Bronchial epithelial cell (primary cell): ENCODE results near the gene WDR76. TPM values are rescaled to one million over a fixed set of nuclear protein-coding genes. Genes with fewer than 3 reads are reported as not detected.

Source experiments
- DNase-seq: peaks from one replicate; pipeline ENCODE4 v3.0.0-alpha.2; 2010; ENCODE audit warnings: low read depth
- FAIRE-seq: peaks from 2 replicates; lab custom pipeline; 2011; peaks lifted over from hg19 to GRCh38; lab: Jason Lieb, UNC
- H3K27me3 ChIP-seq: 2 replicates; pipeline ENCODE4 v1.5.1; 2011; ENCODE audit warnings: low read length; ENCODE audit not compliant: control insufficient read depth, insufficient read depth
- H3K36me3 ChIP-seq: 2 replicates; pipeline ENCODE4 v1.5.1; 2011; ENCODE audit warnings: low read length; ENCODE audit not compliant: control insufficient read depth, insufficient read depth
- H3K4me3 ChIP-seq: 2 replicates; pipeline ENCODE4 v1.5.1; 2011; ENCODE audit warnings: mild to moderate bottlenecking, low read depth, low read length, control low read depth
- total RNA-seq: library from RNA; depleted of rRNA; stranded (reverse); fragments of >200 nt; gene quantifications from 2 replicates; pipeline ENCODE4 v1.2.1, GENCODE V29; 2014
- TF ChIP-seq, protein P1 (sequence below): IDR thresholded peaks from 2 replicates; pipeline ENCODE4 v1.5.1; 2011; ENCODE audit warnings: mild to moderate bottlenecking, moderate library complexity, low read length, control low read depth, inconsistent platforms; ENCODE audit not compliant: insufficient read depth, severe bottlenecking

Gene WDR76
- total RNA-seq, 1 donor from 2014 or later, result 2.1 TPM

DNA sequence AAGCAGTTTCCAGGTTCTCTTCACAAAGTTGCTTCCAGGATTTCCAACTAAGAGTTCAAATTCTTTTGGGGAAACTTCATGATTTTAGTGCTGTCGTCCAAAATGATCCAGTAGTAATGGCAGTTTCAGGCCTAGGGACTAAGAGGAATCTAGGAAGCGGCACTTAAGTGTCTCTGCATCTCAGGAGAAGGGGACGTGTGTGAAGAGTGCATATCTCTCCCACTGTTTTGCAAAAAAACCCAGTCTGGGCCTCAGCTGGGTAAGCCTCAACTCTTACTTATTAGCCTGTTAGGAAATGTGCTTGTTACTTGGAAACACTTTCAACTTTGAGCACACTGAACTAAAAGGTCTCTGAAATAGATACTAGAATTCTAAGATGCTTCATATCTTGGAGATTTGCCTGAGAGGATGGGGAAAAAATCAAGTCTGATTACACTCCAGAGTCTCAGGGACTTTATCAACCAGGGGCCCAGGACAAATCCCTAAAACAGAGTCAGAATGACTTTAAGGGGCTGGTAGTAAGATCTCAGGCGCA, 81.8 kb downstream of the WDR76 start:
- TF ChIP-seq, protein P1, sequence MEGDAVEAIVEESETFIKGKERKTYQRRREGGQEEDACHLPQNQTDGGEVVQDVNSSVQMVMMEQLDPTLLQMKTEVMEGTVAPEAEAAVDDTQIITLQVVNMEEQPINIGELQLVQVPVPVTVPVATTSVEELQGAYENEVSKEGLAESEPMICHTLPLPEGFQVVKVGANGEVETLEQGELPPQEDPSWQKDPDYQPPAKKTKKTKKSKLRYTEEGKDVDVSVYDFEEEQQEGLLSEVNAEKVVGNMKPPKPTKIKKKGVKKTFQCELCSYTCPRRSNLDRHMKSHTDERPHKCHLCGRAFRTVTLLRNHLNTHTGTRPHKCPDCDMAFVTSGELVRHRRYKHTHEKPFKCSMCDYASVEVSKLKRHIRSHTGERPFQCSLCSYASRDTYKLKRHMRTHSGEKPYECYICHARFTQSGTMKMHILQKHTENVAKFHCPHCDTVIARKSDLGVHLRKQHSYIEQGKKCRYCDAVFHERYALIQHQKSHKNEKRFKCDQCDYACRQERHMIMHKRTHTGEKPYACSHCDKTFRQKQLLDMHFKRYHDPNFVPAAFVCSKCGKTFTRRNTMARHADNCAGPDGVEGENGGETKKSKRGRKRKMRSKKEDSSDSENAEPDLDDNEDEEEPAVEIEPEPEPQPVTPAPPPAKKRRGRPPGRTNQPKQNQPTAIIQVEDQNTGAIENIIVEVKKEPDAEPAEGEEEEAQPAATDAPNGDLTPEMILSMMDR, result no peak
- FAIRE-seq (no peak), DNase-seq (no peak)
- no peak overlapping the region for H3K4me3 ChIP-seq
- no peaks in the 10 kb centered on the region for H3K27me3 ChIP-seq
- H3K36me3 ChIP-seq, result no peaks in the 10 kb centered on the region

DNA sequence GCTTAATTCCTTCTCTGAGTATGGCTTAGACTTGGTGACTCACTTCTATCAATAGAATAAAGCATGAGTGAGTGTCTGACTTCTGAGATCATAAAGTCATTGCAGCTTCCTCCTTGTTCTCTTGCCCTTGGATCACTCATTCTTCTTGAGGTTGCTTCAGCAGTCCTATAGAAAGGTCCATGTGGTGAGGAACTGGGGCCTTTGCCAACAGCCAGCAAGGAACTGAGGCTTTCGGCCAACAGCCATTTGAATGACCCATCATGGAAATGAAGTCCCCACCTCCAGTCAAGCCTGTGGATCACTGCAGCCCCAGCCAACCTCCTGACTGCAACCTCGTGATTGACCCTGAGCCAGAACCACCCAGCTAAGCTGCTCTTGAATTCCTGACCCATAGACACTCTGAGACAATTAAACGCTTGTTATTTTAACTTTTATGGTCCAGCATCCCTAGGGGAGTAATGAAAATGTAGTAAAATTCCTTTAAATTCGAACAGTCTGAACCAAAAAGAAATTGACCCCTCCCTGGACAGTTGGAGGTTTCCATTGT, 84.5 kb downstream of the WDR76 start:
- Histone ChIP-seq H3K36me3 (no peaks in the 10 kb centered on the region), H3K4me3 (no peak overlapping the region), H3K27me3 (no peaks in the 10 kb centered on the region)
- peak; percentile 83 for DNase-seq
- TF ChIP-seq, protein P1, result no peak
- FAIRE-seq, result no peak

DNA sequence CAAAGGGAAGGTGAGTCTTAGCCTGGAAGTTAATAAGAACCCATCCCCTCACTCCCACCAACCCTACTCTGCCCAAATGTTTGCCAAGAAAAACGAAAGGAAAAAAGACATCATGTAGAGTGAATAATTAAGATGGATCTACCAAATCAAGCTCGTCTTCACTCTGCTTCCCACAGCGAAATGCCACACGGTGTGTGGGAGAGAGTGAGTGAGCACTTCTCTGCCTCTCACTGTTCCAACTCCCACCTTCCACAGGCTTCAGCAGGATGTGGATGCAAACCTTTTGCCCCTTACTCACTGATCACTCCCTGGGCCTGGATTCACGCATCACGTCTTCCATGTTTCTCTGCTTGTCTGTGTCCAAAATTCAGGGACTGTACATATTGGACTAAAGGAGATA, 85.4 kb downstream of the WDR76 start:
- no peak for DNase-seq
- no peak for FAIRE-seq
- Histone ChIP-seq H3K36me3 (no peaks in the 10 kb centered on the region), H3K4me3 (no peak overlapping the region), H3K27me3 (no peaks in the 10 kb centered on the region)
- TF ChIP-seq, protein P1, result no peak

DNA sequence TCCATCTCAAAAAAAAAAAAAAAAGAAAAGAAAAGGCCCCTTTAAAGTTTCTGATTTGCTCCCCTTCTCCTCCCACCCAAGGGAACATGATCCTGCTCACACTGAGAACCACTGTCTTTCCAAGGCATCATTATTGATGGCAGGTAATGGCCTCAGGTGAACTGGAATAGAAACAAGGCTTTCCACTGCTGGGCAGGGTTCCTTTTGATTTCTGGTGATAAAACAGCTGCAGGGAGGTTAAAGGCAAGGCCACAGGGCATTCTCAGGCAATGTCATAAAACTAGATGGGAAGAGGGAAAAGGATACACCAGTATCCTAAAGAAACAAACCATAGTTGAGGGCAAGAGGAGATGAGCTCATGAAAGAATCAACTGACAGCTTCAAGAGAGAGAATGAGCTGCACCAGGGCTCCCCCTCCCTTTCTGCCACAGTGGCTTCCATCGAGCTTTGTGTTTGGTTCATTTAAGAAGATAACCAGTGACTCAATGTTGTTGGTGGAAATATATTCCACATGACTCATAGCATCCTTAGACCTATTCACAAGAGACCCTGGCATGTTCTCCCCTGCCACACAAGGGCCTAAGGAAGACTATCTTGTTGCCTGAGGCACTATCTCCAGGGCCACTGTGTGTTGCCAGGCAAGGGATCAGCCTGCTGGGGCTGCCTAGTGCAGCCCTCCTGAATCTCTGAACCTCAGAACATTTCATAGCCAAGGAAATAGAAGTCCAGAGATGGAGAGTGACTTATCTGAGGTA, 86.4 kb downstream of the WDR76 start:
- FAIRE-seq (peak; percentile 98), DNase-seq (peak; percentile 97)
- Histone ChIP-seq H3K27me3 (no peaks in the 10 kb centered on the region), H3K36me3 (no peaks in the 10 kb centered on the region), H3K4me3 (no peak overlapping the region)
- TF ChIP-seq, protein P1, result no peak

DNA sequence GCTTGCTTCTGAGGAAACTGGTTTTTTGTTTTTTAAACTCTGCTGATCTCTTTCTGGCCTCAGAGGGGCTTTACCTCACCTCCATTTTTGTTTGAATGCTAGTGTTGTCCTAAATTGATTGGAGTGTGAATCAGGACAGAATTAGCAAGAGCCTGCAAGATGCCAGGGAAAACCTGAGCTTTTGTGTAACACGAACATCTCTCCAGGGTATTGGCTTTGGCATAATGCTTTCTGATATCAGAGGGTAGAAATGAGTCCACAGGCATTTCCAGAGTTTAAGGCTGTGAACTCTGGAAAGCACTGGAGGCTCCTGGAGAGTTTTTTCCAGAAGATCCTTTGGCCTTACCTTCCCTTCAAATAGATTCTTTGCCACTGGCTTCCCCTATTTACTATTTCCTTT, 87.1 kb downstream of the WDR76 start:
- DNase-seq (no peak), FAIRE-seq (no peak)
- TF ChIP-seq, protein P1, result no peak
- no peaks in the 10 kb centered on the region for H3K36me3 ChIP-seq
- H3K27me3 ChIP-seq, result no peaks in the 10 kb centered on the region
- no peak overlapping the region for H3K4me3 ChIP-seq
